MCF 10A (cell line): ENCODE data around the gene TNFAIP2. TPM values are rescaled to one million over a fixed set of nuclear protein-coding genes. Genes with fewer than 3 reads are reported as not detected.

Experiments
- BruUV-seq: library from RNA; stranded (reverse); fragments of 400-500 nt; replicated peaks from 2 replicates; lab custom pipeline; 2021; lab: Mats Ljungman, UMichigan
- CTCF ChIA-PET: fragments of 300-600 bp; sonication (Branson Sonifier 250); formaldehyde crosslinking; extraction: SDS; loops from one replicate; lab custom pipeline; 2021; ENCODE audit warnings: antibody characterized with exemption, inconsistent platforms; lab: Yijun Ruan, JAX
- POLR2A ChIA-PET: fragments of 300-600, 350-650 bp; sonication (Branson Sonifier 250); formaldehyde crosslinking; extraction: SDS; loops from one replicate; lab custom pipeline; 2020; ENCODE audit warnings: antibody characterized with exemption, inconsistent platforms; lab: Yijun Ruan, JAX
- DNase-seq: peaks from one replicate; pipeline ENCODE4 v3.0.0-alpha.2; 2018; ENCODE audit not compliant: unreplicated experiment
- H3K27ac Mint-ChIP-seq: one replicate; pipeline ENCODE4 v1.8.0; 2022; ENCODE audit warnings: mild to moderate bottlenecking, low read depth, mixed read lengths; ENCODE audit not compliant: unreplicated experiment
- H3K27me3 Mint-ChIP-seq: one replicate; pipeline ENCODE4 v1.8.0; 2022; ENCODE audit warnings: mixed read lengths; ENCODE audit not compliant: insufficient read depth, unreplicated experiment
- H3K36me3 Mint-ChIP-seq: one replicate; pipeline ENCODE4 v1.8.0; 2022; ENCODE audit warnings: mild to moderate bottlenecking, moderate library complexity, mixed read lengths; ENCODE audit not compliant: insufficient read depth, unreplicated experiment
- H3K4me1 Mint-ChIP-seq: one replicate; pipeline ENCODE4 v1.8.0; 2022; ENCODE audit warnings: mixed read lengths; ENCODE audit not compliant: insufficient read depth, unreplicated experiment
- H3K4me3 Mint-ChIP-seq: one replicate; pipeline ENCODE4 v1.8.0; 2022; ENCODE audit warnings: mild to moderate bottlenecking, moderate library complexity, mixed read lengths; ENCODE audit not compliant: unreplicated experiment
- H3K9me3 Mint-ChIP-seq: one replicate; pipeline ENCODE4 v1.8.0; 2022; ENCODE audit warnings: mixed read lengths; ENCODE audit not compliant: unreplicated experiment
- CTCF ChIP-seq: fragments of 200-600 bp; IDR thresholded peaks from one replicate; pipeline ENCODE4 v1.8.0; 2022; ENCODE audit warnings: antibody characterized with exemption, mild to moderate bottlenecking; ENCODE audit not compliant: unreplicated experiment
- intact Hi-C: fragments of 100-400 bp; cut with micrococcal nuclease; formaldehyde crosslinking; loops from 2 replicates; pipeline ENCODE4 v1.14.1; 2022
- total RNA-seq: library from RNA; stranded (reverse); gene quantifications from 2 replicates; pipeline ENCODE4 v1.2.3, GENCODE V29; 2022

TNFAIP2 gene
- total RNA-seq, 1 experiment from 2014 or later, result 19.1 TPM

- DNase-seq, result peak; percentile 86
- no TSS peak for BruUV-seq
Observed at GRCh38 chr14:103078420-103078749, 44.9 kb upstream of the TNFAIP2 start.

GRCh38 chr14:103078860-103079587 lies 44.2 kb upstream of the TNFAIP2 start:
- no TSS peak for BruUV-seq
- TF ChIP-seq CTCF, result no peak
- Mint-ChIP-seq H3K9me3 (no peaks in the 10 kb centered on the region), H3K4me3 (no peak overlapping the region), H3K27me3 (no peaks in the 10 kb centered on the region), H3K27ac (no peak overlapping the region), H3K4me1 (peaks cover 6% of the 10 kb centered on the region), H3K36me3 (no peaks in the 10 kb centered on the region)
- intact Hi-C loops, result loop anchor here (1.0 to 10.0 kb wide), 3 partner anchors 213 to 384 kb away; no protein-coding TSS in a partner anchor
- no peak for DNase-seq
- CTCF ChIA-PET, result interaction anchor here (0.6 to 3.2 kb wide), 13 partner anchors 12 to 240 kb away, joined by 3 to 19 read pairs (median 4); no protein-coding TSS in a partner anchor
- POLR2A ChIA-PET, result interaction anchor here (0.5 to 1.3 kb wide), 4 partner anchors 11 to 197 kb away, joined by 3 read pairs; no protein-coding TSS in a partner anchor

More at GRCh38 chr14:103078420-103078749, 44.9 kb upstream of the TNFAIP2 start:
- CTCF ChIA-PET, result interaction anchor here (0.6 to 3.2 kb wide), 12 partner anchors 12 to 1941 kb away, joined by 3 to 19 read pairs (median 4); no protein-coding TSS in a partner anchor
- H3K4me3 Mint-ChIP-seq, result no peak overlapping the region
- intact Hi-C loops, result loop anchor here (1.0 to 10.0 kb wide), 3 partner anchors 214 to 384 kb away; no protein-coding TSS in a partner anchor
- peaks cover 6% of the 10 kb centered on the region for H3K4me1 Mint-ChIP-seq
- H3K36me3 Mint-ChIP-seq, result no peaks in the 10 kb centered on the region
- POLR2A ChIA-PET, result no interaction called here
- TF ChIP-seq CTCF, result peak; percentile 62
- no peaks in the 10 kb centered on the region for H3K27me3 Mint-ChIP-seq
- H3K9me3 Mint-ChIP-seq, result no peaks in the 10 kb centered on the region
- H3K27ac Mint-ChIP-seq, result no peak overlapping the region

GRCh38 chr14:103081951-103082350 lies 41.3 kb upstream of the TNFAIP2 start:
- no peaks in the 10 kb centered on the region for H3K4me1 Mint-ChIP-seq
- no TSS peak for BruUV-seq
- ChIA-PET CTCF (interaction anchor here (0.6 kb wide), 1 partner anchor 321 kb away, joined by 5 read pairs; no protein-coding TSS in a partner anchor), POLR2A (interaction anchor here (0.5 kb wide), 1 partner anchor 240 kb away, joined by 3 read pairs; no protein-coding TSS in a partner anchor)
- H3K36me3 Mint-ChIP-seq, result no peaks in the 10 kb centered on the region
- intact Hi-C loops, result no loop called here
- no peak for DNase-seq
- no peaks in the 10 kb centered on the region for H3K27me3 Mint-ChIP-seq
- H3K4me3 Mint-ChIP-seq, result no peak overlapping the region
- H3K9me3 Mint-ChIP-seq, result no peaks in the 10 kb centered on the region
- no peak overlapping the region for H3K27ac Mint-ChIP-seq
- no peak for TF ChIP-seq CTCF
